Measurements from ENCODE around the gene APOA5.

DNA sequence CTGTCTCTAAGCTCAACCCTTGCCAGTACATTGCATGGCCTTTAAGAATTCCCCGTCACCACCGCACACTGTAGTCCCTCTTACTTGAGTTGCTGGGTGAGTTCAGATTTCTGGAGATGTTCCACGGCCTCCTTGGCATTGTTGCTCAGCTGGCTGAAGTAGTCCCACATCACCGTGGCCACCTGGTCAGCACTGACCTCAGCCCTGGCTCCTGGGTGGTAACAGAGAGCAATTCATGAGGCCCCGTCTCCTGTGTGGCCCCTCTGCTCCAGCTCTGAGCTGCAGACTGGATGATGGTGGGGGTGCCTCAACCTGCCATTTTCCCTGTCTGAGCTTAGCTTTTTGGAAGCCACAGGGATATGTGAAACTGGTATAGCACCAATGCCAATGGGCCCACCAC is 30.9 kb upstream of the APOA5 start:
- TF ChIP-seq, protein P1, sequence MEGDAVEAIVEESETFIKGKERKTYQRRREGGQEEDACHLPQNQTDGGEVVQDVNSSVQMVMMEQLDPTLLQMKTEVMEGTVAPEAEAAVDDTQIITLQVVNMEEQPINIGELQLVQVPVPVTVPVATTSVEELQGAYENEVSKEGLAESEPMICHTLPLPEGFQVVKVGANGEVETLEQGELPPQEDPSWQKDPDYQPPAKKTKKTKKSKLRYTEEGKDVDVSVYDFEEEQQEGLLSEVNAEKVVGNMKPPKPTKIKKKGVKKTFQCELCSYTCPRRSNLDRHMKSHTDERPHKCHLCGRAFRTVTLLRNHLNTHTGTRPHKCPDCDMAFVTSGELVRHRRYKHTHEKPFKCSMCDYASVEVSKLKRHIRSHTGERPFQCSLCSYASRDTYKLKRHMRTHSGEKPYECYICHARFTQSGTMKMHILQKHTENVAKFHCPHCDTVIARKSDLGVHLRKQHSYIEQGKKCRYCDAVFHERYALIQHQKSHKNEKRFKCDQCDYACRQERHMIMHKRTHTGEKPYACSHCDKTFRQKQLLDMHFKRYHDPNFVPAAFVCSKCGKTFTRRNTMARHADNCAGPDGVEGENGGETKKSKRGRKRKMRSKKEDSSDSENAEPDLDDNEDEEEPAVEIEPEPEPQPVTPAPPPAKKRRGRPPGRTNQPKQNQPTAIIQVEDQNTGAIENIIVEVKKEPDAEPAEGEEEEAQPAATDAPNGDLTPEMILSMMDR (IDR thresholded peaks at IDR 0.05): no peak
- TF ChIP-seq POLR2A (IDR thresholded peaks at IDR 0.05): no peak

Measured in esophagus squamous epithelium (tissue), 4 donors.